GM18502 (cell line): Measurements from ENCODE around the gene UNC79.
"Not testable (repeated sequence)": the region's sequence is repeated elsewhere in the genome, so short reads cannot be mapped to it uniquely, and the experiment has no call there.

Source experiments
- ATAC-seq: cut with Tn5 transposase; IDR thresholded peaks from one replicate; pipeline ENCODE4 v1.9.1; 2021; ENCODE audit warnings: mild to moderate bottlenecking; ENCODE audit not compliant: unreplicated experiment, poor library complexity

UNC79 gene

DNA sequence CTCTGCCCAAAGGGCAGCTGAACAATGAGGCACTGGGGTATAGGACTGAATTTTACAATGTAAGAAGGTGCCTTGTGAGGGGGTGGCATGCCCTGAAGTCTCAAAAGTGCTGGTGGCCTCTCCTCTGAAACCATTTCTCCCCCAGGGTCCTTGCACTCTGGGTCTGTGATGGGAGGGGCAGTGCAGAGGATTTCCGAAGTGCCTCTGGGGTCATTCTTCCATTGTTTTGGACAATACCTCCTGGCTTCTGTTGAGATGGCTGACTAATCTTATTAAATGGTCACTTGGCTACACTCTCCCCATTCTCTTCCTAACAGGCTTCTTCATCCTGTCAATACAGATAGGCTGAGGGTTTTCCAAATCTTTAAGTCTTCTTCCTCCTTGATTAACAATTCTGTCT is 59.3 kb downstream of the UNC79 start:
- ATAC-seq = no peak

- no peak for ATAC-seq
Observed at GRCh38 chr14:93493054-93493453, 62.3 kb downstream of the UNC79 start.

DNA sequence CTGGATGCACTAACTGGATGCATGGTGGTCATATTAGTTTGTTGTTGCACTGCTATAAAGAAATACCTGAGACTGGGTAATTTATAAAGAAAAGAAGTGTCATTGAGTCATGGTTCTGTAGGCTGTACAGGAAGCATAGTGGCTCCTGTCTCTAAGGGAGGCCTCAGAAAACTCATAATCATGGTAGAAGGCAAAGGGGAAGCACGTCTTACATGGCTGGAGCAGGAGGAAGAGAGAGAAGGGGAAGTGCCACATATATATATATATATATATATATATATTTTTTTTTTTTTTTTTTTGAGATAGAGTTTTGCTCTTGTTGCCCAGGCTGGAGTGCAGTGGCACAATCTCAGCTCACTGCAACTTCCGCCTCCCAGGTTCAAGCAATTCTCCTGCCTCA is 62.9 kb downstream of the UNC79 start:
- not testable (repeated sequence) for ATAC-seq

GRCh38 chr14:93496856-93497741 is 66.4 kb downstream of the UNC79 start:
- no peak for ATAC-seq

DNA sequence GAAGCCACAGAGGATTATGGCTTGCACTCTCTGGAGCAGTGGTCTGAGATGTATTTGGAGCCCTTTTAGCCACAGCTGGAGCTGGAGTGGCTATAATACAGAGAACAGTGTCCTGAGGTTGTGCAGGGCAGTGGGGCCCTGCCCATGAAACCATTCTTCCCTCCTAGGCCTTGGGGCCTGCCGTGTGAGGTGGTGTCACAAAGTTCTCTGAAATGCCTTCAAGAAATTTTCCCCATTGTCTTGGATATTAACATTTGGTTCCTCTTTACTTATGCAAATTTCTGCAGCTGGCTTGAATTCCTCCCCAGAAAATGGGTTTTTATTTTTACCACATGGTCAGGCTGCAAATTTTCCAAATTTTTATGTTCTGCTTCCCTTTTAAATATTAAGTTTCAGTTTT is 79.3 kb downstream of the UNC79 start:
- no peak for ATAC-seq

GRCh38 chr14:93511001-93511400 is 80.3 kb downstream of the UNC79 start:
- ATAC-seq = no peak

- no peak for ATAC-seq
Observed at GRCh38 chr14:93520053-93520607, 89.4 kb downstream of the UNC79 start.

DNA sequence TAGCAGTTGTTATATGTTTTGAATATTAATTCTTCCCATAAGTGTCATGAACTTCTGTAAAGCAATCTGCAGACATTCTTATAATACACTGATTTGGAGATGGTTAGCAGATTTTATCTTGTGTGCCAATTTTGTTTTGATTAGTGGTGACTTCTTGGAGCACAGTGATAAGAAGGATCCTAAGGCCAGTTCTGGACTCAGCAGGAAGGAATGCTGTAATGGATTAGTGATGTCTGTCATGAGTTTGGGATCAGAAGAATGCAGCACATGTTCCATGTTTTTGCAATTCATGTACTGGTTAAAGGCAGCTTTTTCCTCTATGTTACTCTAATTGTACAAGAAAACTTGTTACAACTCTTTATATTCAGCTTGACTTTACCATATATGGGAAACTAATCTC is 91.5 kb downstream of the UNC79 start:
- ATAC-seq = no peak

GRCh38 chr14:93525216-93525615 is 94.5 kb downstream of the UNC79 start:
- ATAC-seq = not testable (repeated sequence)

- no peak for ATAC-seq
Observed at GRCh38 chr14:93525696-93526451, 95.1 kb downstream of the UNC79 start.

DNA sequence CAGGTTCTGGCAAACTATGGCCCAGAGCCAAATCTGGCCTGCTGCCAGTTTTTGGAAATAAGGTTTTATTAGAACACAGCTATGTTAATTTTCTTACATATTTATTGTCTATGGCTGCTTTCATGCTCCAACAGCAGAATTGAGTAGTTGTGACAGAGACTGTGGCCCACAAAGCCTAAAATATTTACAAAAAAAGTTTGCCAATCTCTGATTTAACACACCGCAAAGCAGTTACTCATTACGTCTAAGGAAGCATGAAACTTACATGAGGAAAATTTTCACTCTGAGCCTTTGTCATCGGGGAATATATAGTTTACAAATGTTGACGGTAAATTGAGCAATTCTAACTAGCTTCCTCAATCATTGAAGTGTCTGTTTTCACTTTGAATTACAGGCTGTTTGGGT is 96.5 kb downstream of the UNC79 start:
- no peak for ATAC-seq

- ATAC-seq = no peak
Observed at GRCh38 chr14:93528884-93529558, 98.3 kb downstream of the UNC79 start.

GRCh38 chr14:93531644-93532043 is 100.9 kb downstream of the UNC79 start:
- no peak for ATAC-seq

DNA sequence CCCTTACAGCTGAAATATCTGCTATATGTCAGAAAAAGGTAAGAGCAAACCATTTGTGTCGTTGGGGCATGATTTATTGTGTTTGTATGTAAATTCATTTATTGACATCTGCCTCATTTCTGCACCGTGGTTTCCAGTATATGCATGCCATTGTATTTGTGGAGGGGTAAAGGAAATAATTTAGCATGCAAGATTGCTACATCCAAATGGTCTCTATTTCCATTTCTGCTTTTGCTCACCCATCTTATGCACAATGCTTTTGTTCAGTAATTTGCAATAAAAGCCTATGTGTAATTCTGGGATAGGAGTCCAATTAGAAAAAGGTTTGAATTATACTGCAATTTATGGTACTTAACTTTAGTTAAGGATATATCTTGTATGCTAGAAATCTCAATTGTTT is 101.8 kb downstream of the UNC79 start:
- ATAC-seq = no peak

DNA sequence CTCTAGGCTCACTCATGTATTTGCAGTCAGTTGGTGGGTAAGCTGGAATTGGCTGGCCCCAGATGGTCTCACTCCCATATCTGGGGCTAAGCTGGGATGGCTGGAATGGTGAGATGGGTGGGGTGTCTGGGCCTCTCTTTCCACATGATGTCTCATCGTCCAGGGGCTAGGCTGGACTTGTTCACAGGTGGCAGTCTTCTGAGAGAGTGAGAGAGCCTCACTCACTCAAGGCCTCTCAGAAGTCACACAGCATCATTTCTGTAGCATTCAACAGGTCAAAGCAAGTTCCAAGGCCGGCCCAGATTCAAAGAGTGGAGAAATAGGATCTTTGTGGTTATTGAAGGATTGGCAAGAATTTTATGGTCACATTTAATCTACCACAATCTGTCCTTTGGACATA is 102.7 kb downstream of the UNC79 start:
- ATAC-seq = peak; percentile 14

DNA sequence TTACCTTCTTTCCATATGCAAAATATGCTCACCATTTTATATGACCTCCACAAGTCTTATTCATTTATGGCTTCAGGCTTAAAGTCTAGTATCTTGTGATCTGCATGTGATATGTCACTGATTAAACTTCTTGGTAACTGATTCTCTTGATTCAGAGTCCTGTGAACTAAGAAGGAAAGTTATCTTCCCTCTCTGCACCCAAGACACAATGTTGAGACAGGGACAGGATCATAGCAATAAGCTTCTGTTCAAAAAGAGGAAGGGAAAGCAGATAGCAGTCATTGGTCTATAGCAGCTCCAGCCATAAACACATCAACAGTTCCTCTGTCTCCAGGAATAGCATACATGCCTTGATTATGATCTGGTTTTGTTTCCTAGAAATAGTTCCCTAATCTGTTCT is 103.1 kb downstream of the UNC79 start:
- ATAC-seq = peak; percentile 81

DNA sequence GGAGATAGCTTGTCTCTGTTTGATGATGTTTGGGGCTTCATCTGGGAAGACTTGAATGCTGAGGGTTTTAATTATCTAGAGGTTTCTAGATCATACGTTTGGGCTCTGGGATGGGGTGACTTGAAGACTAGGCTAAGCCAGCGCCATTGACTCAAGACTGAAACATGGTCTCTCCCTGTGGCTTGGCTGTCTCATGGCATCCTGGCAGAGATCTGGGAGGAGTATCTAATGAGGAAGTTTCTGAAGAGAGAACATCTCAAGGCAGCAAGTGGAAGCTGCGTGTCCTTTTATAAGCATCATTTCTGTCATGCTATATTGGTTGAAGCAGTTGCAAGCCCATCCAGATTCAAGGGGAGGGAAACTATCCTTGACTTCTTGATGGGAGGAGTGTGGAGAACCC is 104.8 kb downstream of the UNC79 start:
- ATAC-seq = no peak

GRCh38 chr14:93536945-93537344 is 106.2 kb downstream of the UNC79 start:
- no peak for ATAC-seq

GRCh38 chr14:93537951-93538350 is 107.2 kb downstream of the UNC79 start:
- no peak for ATAC-seq

DNA sequence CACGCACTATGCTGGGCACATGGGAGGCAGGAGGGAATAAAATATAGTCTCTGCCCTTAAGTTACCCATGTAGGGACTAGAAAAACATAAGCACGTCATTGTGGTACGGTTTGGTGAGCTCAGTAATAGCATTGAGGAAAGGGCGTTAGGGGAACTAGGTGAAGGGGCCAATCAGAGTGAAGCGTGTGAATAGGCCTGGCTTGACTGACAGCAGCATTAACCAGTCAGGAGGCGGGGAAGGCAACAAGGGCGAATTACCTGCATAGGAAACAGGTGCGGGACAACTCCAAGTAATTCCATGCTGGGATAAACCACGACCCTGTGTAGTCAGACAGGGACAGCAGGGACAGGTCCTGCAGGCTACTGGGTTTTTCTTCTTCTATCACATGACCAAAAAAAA is 107.7 kb downstream of the UNC79 start:
- ATAC-seq = no peak

DNA sequence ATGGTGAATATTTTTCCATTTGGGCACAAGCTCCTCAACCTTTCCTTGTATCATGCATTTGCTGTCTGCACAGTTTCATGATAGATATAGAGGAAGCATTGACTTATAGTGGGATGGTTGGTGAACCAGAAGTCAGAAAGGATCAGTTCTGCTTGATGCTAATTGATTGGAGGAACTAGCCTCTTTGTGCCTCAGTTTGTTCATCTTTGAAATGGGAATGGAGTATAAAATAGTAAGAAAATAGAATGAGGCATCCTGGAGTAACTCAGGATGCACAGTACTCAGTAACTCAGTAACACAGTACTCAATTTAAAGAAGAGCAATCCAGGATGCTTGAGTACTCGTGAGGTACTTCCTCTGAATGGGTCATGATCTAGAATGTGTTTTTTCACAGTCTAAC is 109.5 kb downstream of the UNC79 start:
- no peak for ATAC-seq
